ENCODE results near the gene PTPRT. TPM values are rescaled to one million over a fixed set of nuclear protein-coding genes. Genes with fewer than 3 reads are reported as not detected.
"Not testable (repeated sequence)": the region's sequence is repeated elsewhere in the genome, so short reads cannot be mapped to it uniquely, and the experiment has no call there.

Gene PTPRT
- polyA plus RNA-seq, 1 donor = 0.78 TPM

- WGBS (ENCODE audit: insufficient coverage, low lambda C conversion rate) = 94% methylated on average over 2 of the region's 2 CpGs
Observed at GRCh38 chr20:42920776-42921175, 268.9 kb downstream of the PTPRT start.

DNA sequence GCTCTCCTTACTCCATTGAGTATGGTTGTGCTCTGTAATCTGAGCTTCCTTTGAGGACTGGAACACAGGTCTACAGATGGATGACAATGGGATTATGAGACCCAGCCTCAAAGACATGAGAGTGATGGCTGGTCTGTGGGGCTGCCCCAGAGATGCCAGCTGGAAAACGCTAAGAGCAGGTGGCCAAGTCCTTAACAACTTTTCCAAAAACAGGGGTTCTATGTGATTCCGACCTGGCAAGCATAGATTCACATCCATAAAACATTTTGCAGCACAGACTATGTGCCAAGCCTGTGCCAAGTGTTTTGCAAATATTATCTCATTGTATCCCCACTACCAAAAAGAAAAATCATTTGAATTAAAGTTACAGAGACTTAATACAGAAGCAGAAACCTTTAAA, 270.4 kb downstream of the PTPRT start:
- no peaks in the 10 kb centered on the region for H3K27me3 ChIP-seq (ENCODE audit: control insufficient read depth, insufficient read depth, low read length)
- WGBS (ENCODE audit: insufficient coverage, low lambda C conversion rate) = no CpG with 5 or more reads among the region's 2 CpGs
- H3K4me3 ChIP-seq (ENCODE audit: low read length) = no peak overlapping the region
- H3K4me1 ChIP-seq (ENCODE audit: control insufficient read depth, insufficient read depth, low read length) = no peaks in the 10 kb centered on the region
- H3K36me3 ChIP-seq (ENCODE audit: control insufficient read depth, insufficient read depth, low read length) = no peaks in the 10 kb centered on the region
- no peak overlapping the region for H3K27ac ChIP-seq (ENCODE audit: low read length)
- no peaks in the 10 kb centered on the region for H3K9me3 ChIP-seq (ENCODE audit: control insufficient read depth, low read depth, low read length)
- DNase-seq = no peak

More at GRCh38 chr20:42920776-42921175, 268.9 kb downstream of the PTPRT start:
- Histone ChIP-seq H3K27me3 (ENCODE audit: control insufficient read depth, insufficient read depth, low read length) (no peaks in the 10 kb centered on the region), H3K4me3 (ENCODE audit: low read length) (no peak overlapping the region), H3K36me3 (ENCODE audit: control insufficient read depth, insufficient read depth, low read length) (no peaks in the 10 kb centered on the region), H3K9me3 (ENCODE audit: control insufficient read depth, low read depth, low read length) (no peaks in the 10 kb centered on the region), H3K4me1 (ENCODE audit: control insufficient read depth, insufficient read depth, low read length) (no peaks in the 10 kb centered on the region), H3K27ac (ENCODE audit: low read length) (no peak overlapping the region)
- DNase-seq = no peak

- no peaks in the 10 kb centered on the region for H3K27me3 ChIP-seq (ENCODE audit: control insufficient read depth, insufficient read depth, low read length)
- no peak overlapping the region for H3K4me3 ChIP-seq (ENCODE audit: low read length)
- no peak for DNase-seq
- whole genome bisulfite sequencing (ENCODE audit: insufficient coverage, low lambda C conversion rate) = 90% methylated on average over 2 of the region's 8 CpGs
- H3K36me3 ChIP-seq (ENCODE audit: control insufficient read depth, insufficient read depth, low read length) = no peaks in the 10 kb centered on the region
- no peak overlapping the region for H3K27ac ChIP-seq (ENCODE audit: low read length)
- no peaks in the 10 kb centered on the region for H3K4me1 ChIP-seq (ENCODE audit: control insufficient read depth, insufficient read depth, low read length)
- H3K9me3 ChIP-seq (ENCODE audit: control insufficient read depth, low read depth, low read length) = no peaks in the 10 kb centered on the region
Observed at GRCh38 chr20:42915081-42915480, 274.6 kb downstream of the PTPRT start.

GRCh38 chr20:42914302-42914701, 275.4 kb downstream of the PTPRT start:
- 73% methylated on average over 3 of the region's 5 CpGs for WGBS (ENCODE audit: insufficient coverage, low lambda C conversion rate)
- Histone ChIP-seq H3K27me3 (ENCODE audit: control insufficient read depth, insufficient read depth, low read length) (no peaks in the 10 kb centered on the region), H3K36me3 (ENCODE audit: control insufficient read depth, insufficient read depth, low read length) (no peaks in the 10 kb centered on the region), H3K27ac (ENCODE audit: low read length) (no peak overlapping the region), H3K9me3 (ENCODE audit: control insufficient read depth, low read depth, low read length) (no peaks in the 10 kb centered on the region), H3K4me3 (ENCODE audit: low read length) (no peak overlapping the region), H3K4me1 (ENCODE audit: control insufficient read depth, insufficient read depth, low read length) (no peaks in the 10 kb centered on the region)
- no peak for DNase-seq

- H3K36me3 ChIP-seq (ENCODE audit: control insufficient read depth, insufficient read depth, low read length); H3K4me3 ChIP-seq (ENCODE audit: low read length); H3K27me3 ChIP-seq (ENCODE audit: control insufficient read depth, insufficient read depth, low read length); DNase-seq; H3K27ac ChIP-seq (ENCODE audit: low read length); H3K4me1 ChIP-seq (ENCODE audit: control insufficient read depth, insufficient read depth, low read length); H3K9me3 ChIP-seq (ENCODE audit: control insufficient read depth, low read depth, low read length): not testable (repeated sequence)
- 60% methylated on average over 1 of the region's 2 CpGs for WGBS (ENCODE audit: insufficient coverage, low lambda C conversion rate)
Observed at GRCh38 chr20:42910808-42911207, 278.9 kb downstream of the PTPRT start.

DNA sequence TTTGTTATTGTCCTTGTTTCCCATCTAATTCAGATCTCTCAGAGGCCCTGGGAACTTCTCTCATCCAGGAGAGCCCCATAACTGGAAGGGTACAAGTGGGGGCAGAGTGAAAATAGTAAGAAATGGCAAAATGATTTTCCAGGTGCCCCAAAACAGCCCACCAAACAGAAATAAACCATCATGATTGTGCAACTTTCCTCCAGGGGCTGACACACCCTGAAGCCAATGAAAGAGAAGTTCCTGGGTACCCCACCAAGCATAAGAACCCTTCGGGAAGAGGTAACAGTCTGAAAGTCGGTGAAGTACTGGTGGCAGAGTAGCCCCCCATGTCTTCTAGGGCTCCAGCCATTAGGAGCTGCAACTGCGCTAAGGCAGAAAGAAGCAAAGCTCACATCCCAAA, 282.0 kb downstream of the PTPRT start:
- Histone ChIP-seq H3K27ac (ENCODE audit: low read length) (no peak overlapping the region), H3K9me3 (ENCODE audit: control insufficient read depth, low read depth, low read length) (no peaks in the 10 kb centered on the region), H3K4me3 (ENCODE audit: low read length) (no peak overlapping the region), H3K36me3 (ENCODE audit: control insufficient read depth, insufficient read depth, low read length) (no peaks in the 10 kb centered on the region), H3K4me1 (ENCODE audit: control insufficient read depth, insufficient read depth, low read length) (no peaks in the 10 kb centered on the region), H3K27me3 (ENCODE audit: control insufficient read depth, insufficient read depth, low read length) (no peaks in the 10 kb centered on the region)
- DNase-seq = no peak
- WGBS (ENCODE audit: insufficient coverage, low lambda C conversion rate) = no CpG with 5 or more reads among the region's 3 CpGs

DNA sequence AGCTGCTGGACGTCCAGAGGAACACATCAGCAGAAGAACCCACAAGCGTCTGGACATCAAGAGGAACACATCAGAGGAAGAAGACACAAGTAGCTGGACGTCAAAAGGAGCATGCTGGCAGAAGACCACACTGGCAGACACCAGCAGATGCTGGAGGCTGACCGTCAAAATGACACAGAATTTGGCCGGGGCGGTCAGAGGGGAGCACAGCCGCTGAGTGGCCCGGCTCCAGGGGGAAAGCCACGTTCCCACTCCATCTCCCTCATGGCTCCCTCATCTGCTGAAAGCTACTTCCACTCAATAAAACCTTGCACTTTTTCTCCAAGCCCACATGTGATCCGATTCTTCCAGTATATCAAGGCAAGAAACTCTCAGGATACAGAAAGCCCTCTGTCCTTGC, 283.6 kb downstream of the PTPRT start:
- no peak for DNase-seq
- Histone ChIP-seq H3K4me3 (ENCODE audit: low read length) (no peak overlapping the region), H3K4me1 (ENCODE audit: control insufficient read depth, insufficient read depth, low read length) (no peaks in the 10 kb centered on the region), H3K36me3 (ENCODE audit: control insufficient read depth, insufficient read depth, low read length) (no peaks in the 10 kb centered on the region), H3K9me3 (ENCODE audit: control insufficient read depth, low read depth, low read length) (no peaks in the 10 kb centered on the region), H3K27me3 (ENCODE audit: control insufficient read depth, insufficient read depth, low read length) (no peaks in the 10 kb centered on the region), H3K27ac (ENCODE audit: low read length) (no peak overlapping the region)
- WGBS (ENCODE audit: insufficient coverage, low lambda C conversion rate) = no CpG with 5 or more reads among the region's 10 CpGs

- DNase-seq = no peak
- H3K36me3 ChIP-seq (ENCODE audit: control insufficient read depth, insufficient read depth, low read length) = no peaks in the 10 kb centered on the region
- no peaks in the 10 kb centered on the region for H3K4me1 ChIP-seq (ENCODE audit: control insufficient read depth, insufficient read depth, low read length)
- no peaks in the 10 kb centered on the region for H3K27me3 ChIP-seq (ENCODE audit: control insufficient read depth, insufficient read depth, low read length)
- H3K27ac ChIP-seq (ENCODE audit: low read length) = no peak overlapping the region
- no peaks in the 10 kb centered on the region for H3K9me3 ChIP-seq (ENCODE audit: control insufficient read depth, low read depth, low read length)
- no CpG with 5 or more reads among the region's 3 CpGs for WGBS (ENCODE audit: insufficient coverage, low lambda C conversion rate)
- H3K4me3 ChIP-seq (ENCODE audit: low read length) = no peak overlapping the region
Observed at GRCh38 chr20:42902509-42902908, 287.2 kb downstream of the PTPRT start.

GRCh38 chr20:42901689-42902440, 287.8 kb downstream of the PTPRT start:
- Histone ChIP-seq H3K36me3 (ENCODE audit: control insufficient read depth, insufficient read depth, low read length) (no peaks in the 10 kb centered on the region), H3K9me3 (ENCODE audit: control insufficient read depth, low read depth, low read length) (no peaks in the 10 kb centered on the region), H3K27me3 (ENCODE audit: control insufficient read depth, insufficient read depth, low read length) (no peaks in the 10 kb centered on the region), H3K4me1 (ENCODE audit: control insufficient read depth, insufficient read depth, low read length) (no peaks in the 10 kb centered on the region), H3K27ac (ENCODE audit: low read length) (no peak overlapping the region), H3K4me3 (ENCODE audit: low read length) (no peak overlapping the region)
- peak; percentile 5 to 12 for DNase-seq
- WGBS (ENCODE audit: insufficient coverage, low lambda C conversion rate) = 67% methylated on average over 1 of the region's 2 CpGs

GRCh38 chr20:42900764-42901163, 288.9 kb downstream of the PTPRT start:
- not testable (repeated sequence) for H3K9me3 ChIP-seq (ENCODE audit: control insufficient read depth, low read depth, low read length); H3K27me3 ChIP-seq (ENCODE audit: control insufficient read depth, insufficient read depth, low read length); DNase-seq; H3K27ac ChIP-seq (ENCODE audit: low read length); H3K36me3 ChIP-seq (ENCODE audit: control insufficient read depth, insufficient read depth, low read length); H3K4me1 ChIP-seq (ENCODE audit: control insufficient read depth, insufficient read depth, low read length); H3K4me3 ChIP-seq (ENCODE audit: low read length)
- 20% methylated on average over 1 of the region's 5 CpGs for WGBS (ENCODE audit: insufficient coverage, low lambda C conversion rate)

- DNase-seq = no peak
- no peaks in the 10 kb centered on the region for H3K27me3 ChIP-seq (ENCODE audit: control insufficient read depth, insufficient read depth, low read length)
Observed at GRCh38 chr20:42895020-42895419, 294.7 kb downstream of the PTPRT start.

More at GRCh38 chr20:42895020-42895419, 294.7 kb downstream of the PTPRT start:
- no CpG with 5 or more reads among the region's 1 CpG for WGBS (ENCODE audit: insufficient coverage, low lambda C conversion rate)
- Histone ChIP-seq H3K36me3 (ENCODE audit: control insufficient read depth, insufficient read depth, low read length) (no peaks in the 10 kb centered on the region), H3K27ac (ENCODE audit: low read length) (no peak overlapping the region), H3K9me3 (ENCODE audit: control insufficient read depth, low read depth, low read length) (no peaks in the 10 kb centered on the region), H3K4me3 (ENCODE audit: low read length) (no peak overlapping the region), H3K4me1 (ENCODE audit: control insufficient read depth, insufficient read depth, low read length) (no peaks in the 10 kb centered on the region)
